ENCODE data around the gene MTERF2.
"Not testable (repeated sequence)": the region's sequence is repeated elsewhere in the genome, so short reads cannot be mapped to it uniquely, and the experiment has no call there.

Gene MTERF2

DNA sequence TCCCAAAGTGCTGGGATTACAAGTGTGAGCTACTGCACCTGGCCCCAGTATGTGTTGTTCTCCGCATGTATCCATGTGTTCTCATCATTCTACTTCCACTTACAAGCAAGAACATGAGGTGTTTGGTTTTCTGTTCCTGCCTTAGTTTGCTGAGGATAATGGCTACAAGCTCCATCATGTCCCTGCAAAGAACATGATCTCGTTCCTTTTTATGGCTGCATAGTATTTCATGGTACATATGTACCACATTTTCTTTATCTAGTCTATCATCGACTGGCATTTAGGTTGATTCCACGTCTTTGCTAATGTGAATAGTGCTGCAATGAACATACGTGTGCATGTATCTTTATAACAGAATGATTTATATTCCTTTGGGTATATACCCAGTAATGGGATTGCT is 9.2 kb upstream of the MTERF2 start:
- DNase-seq (ENCODE audit: low read depth, low spot score); H3K27ac ChIP-seq: not testable (repeated sequence)

DNA sequence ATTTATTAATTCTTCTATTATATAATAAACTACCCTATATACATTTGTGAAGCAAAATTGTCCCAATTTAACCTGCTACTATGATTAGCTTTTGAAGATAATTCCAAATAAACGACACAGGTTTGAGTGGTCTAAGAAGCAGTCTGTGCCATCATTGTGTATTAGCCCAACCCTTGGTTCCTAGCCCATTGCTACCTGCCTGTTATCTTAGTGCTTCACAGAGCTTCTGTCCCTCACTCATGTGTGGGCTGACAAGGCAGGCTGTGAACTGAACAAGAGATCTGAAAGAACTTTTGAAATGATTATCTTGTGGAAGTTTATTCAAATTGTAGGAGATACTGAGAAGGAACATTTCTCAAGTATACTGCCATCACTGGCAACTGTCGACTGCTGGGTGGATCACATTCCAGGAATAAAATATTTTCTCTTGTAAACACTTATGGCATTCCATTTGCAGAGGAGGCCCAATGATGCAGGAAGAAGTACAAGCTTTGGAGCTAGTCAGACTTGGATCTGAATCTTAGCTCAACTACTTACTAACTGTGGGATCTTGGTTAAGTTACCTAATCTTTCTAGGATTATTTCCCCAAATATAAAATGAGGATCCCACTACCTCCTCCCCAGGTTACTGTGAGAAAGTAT is 7.8 kb upstream of the MTERF2 start:
- H3K27ac ChIP-seq: no peak overlapping the region
- no peak for DNase-seq (ENCODE audit: low read depth, low spot score)

DNA sequence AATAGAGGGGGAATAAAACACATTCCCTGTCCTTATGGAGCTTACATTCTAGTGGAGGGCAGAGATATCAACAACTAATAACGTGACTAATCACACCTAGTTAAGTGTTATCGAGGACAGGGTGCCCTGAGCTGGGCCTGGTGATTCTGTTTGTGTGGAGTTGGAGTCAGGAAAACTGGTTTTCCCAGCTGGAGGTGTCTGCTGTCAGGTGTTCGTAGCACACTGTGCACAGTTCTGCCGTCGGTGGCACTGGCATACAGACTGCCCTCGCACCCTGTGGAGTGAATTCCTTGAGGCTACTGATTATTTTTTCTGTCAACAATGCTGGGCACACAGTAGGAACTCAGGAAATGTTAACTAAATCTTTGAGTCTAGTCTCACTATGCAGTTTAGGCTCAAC is 900 bp upstream of the MTERF2 start:
- no peak for DNase-seq (ENCODE audit: low read depth, low spot score)

DNA sequence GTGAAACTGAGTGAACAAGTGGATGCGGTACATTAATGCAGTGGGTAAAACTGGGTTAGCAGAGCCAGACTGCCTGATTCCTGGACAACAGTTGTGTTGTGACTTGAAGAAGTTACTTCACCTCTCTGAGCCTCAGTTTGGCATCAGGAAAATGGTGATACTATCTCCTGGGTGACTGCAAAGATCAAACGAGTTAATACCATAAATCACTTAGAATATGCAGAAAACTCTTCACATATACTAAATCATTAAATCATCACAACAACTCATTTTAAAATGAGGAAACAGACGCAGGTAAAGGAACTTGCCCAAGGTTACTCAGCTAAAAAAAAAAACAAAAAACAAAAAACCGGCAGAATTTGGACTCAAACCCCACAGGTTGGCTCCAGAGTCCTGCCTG is 811 bp downstream of the MTERF2 start:
- H3K27ac ChIP-seq: peak overlapping the region; percentile 40
- DNase-seq (ENCODE audit: low read depth, low spot score): no peak

More for the DNA sequence above, 900 bp upstream of the MTERF2 start:
- no peak overlapping the region for H3K27ac ChIP-seq

DNA sequence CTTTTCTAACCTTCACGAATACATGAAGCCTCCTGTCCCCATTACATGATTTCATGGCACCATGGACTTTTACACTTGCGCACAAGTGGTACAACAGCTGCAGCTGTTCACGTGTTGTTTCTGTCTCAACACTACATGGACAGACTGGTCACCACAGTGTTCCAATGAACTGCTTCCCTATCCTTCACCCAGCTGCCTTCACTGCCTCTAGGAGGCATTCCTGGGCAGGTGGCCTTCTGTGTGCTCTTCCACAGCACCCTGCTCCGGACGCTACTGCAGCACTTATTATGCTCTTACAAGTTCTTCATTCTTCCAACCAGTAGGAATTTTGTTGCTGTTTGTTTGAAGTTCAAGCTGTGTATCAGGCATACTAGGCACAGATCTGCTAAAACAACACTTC is 1.5 kb downstream of the MTERF2 start:
- no peak overlapping the region for H3K27ac ChIP-seq
- DNase-seq (ENCODE audit: low read depth, low spot score): no peak

DNA sequence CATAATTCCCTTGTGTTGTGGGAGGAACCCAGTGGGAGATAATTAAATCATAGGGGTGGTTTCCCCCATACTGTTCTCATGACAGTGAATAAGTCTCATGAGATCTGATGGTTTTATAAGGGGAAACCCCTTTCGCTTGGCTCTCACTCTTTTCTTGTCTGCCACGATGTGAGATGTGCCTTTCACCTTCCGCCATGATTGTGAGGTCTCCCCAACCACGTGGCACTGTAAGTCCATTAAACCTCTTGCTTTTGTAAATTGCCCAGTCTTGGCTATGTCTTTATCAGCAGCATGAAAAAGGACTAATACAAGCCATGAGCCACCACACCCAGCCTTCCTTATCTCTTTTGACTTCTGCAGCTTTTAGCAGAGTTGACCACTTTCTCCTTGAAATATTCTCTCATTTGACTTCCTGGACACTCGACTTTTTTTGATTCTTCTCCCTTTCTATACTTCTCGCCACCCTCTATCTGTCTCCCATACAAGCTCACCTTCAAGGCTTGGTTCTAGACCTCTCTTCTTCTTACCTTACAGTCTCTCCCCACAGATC is 2.3 kb downstream of the MTERF2 start:
- H3K27ac ChIP-seq: no peak overlapping the region
- DNase-seq (ENCODE audit: low read depth, low spot score): no peak

DNA sequence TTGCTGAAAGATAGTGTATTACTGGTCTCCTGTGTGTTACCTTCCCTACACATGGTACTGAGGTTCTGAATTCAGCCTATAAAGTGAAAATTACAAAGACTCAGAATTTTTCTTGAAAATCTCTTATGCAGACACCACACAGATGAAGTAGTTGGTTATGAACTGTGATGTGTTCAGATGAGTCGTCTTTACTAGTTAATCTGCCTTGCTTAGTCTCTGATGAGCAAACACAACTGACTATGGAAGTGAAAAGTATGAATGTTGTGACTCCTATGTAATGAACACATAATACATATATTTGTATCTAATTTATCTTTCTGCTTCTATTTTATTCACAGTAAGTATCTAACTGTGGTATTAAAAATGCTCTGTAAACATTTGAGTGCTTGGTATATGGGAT is 4.7 kb downstream of the MTERF2 start:
- DNase-seq (ENCODE audit: low read depth, low spot score): no peak

DNA sequence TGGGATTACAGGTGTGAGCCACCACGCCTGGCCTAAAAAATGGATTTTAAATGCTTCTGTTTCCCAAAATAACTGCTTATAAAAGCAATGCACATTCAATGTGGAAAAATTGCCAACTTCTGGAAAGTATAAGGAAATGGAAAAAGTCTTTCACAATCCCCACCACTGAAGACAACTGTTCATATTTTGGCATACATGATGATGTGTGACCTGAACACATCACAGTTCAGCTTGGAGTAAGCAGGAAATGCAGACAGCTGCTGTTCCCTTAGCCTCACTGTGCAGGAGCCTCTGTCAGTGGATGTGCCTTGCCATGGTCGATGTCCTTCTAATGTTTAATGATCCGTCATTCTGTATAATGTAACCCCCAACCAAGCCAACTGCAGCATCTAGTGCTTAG is 5.2 kb downstream of the MTERF2 start:
- no peak for DNase-seq (ENCODE audit: low read depth, low spot score)
- no peak overlapping the region for H3K27ac ChIP-seq

More for the DNA sequence above, 4.7 kb downstream of the MTERF2 start:
- H3K27ac ChIP-seq: no peak overlapping the region

DNA sequence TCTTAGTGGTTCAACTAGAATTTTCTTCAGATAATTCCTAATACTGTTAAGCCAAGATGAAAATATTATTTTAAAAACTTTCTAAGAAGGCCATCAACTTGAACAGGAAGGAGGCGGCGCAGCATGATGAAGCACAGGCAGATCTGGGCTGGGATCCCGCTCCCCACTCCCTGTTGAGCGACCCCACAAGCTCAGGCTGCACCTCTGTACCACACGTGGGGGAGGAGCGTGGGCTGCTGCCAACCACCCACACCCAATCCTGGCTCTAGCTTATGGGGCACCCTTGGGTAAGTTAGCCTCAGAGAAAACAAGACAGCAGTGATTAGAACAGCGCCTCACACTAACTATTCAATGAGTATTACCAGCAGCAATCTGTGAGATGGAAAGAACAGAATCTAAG is 6.0 kb downstream of the MTERF2 start:
- no peak for DNase-seq (ENCODE audit: low read depth, low spot score)
- H3K27ac ChIP-seq: no peak overlapping the region

DNA sequence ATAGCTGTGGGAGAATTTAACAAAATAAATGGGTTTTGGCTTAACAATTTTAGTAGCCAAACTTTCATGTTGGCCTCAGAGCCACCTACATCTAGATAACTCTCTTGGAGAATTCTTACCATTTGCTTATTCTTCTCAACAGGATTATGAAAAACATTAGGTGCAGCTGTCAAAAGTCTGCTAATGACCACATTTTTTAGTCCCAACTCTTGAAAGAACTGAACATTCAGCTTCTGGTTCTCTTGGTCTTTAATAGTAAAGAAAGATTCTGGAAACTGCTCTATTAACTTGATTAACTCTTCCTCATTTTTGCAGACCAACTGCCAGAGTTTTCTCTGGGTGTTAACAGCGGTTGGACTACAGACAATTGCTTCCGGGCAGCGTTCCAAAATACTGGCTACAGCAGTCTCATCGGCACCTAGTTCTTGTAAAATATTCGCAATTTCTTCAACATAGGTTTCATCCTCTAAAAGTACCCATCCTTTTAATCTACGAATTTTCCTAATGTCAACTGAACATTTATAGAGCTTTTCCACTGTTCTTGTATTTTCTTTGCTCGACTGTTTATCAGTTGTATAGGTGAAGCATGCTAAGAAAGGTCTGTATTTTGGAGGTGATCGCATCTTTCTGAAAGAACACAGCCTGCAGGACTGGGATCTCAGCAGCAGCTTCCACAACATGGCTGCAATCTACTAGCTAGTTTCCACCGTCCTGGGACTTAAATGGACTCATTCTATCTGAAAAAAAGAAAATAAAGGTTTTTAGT is 8.7 kb downstream of the MTERF2 start:
- no peak for DNase-seq (ENCODE audit: low read depth, low spot score)
- H3K27ac ChIP-seq: no peak overlapping the region

DNA sequence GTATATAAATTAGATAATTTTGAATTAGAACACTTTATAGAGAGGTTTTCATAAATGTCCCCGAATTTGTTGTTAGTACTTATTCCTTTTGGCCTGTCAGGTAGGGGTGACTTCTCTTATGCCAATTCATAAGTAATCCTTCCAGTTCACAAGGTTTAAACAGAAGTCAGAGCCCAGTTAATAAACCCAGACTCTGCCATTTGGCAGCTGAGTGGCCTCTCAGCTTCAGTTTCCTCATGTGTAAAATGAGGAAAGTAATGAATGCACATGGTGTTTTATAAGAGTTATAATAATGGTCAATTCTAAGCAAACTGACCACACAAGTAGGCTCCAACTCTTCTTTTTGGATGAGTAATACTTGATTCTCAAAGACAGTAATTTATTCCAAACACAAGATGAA is 10.3 kb downstream of the MTERF2 start:
- no peak overlapping the region for H3K27ac ChIP-seq
- DNase-seq (ENCODE audit: low read depth, low spot score): no peak

DNA sequence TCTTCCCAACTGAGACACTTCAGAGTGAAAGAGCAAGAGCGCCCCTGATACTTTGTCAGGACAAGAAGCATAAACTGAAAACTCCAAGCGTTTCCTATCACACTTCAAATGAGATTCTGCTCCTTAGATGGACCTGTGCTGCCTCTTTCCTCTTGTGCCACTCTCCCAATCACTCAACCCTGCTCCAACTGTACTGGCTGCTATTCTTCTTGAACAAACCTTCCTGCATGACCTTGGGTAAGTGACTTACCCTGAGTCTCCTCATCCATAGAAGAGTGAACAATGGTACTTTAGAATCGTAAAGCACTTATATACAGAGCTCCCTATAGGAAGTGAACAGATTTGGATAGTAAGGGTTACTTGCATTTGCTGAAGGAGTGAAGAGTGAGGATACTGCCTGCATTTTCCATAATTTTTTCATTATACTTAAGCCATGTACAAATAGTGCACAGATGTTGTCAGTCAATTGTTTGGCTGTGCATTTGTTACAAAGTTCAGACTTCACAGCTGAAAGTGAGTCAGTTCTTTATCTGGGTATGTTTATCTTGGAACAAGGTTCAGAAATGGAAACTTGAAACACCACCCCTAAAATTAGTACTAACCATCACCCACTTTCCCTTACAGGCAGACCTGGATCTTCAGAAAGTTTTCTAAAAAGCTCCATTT is 10.8 kb downstream of the MTERF2 start:
- DNase-seq (ENCODE audit: low read depth, low spot score): no peak
- no peak overlapping the region for H3K27ac ChIP-seq

DNA sequence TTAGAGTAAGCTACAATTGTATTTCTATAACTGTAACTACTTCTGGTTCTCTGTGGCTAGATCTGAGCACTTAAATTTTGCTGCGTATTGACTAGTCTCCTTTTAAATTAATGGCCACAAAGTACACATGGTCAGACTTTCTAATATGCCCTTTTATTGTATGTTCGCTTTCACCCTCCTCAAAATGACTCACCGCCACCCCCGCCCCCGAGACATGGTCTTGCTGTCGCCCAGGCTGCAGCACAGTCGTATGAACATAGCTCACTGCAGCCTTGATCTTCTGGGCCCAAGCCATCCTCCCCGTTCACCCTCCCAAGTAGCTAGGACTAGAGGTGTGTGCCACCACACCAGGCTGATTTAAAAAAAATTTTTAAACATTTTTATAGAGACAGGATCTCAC is 11.8 kb downstream of the MTERF2 start:
- no peak for DNase-seq (ENCODE audit: low read depth, low spot score)
- H3K27ac ChIP-seq: no peak overlapping the region

DNA sequence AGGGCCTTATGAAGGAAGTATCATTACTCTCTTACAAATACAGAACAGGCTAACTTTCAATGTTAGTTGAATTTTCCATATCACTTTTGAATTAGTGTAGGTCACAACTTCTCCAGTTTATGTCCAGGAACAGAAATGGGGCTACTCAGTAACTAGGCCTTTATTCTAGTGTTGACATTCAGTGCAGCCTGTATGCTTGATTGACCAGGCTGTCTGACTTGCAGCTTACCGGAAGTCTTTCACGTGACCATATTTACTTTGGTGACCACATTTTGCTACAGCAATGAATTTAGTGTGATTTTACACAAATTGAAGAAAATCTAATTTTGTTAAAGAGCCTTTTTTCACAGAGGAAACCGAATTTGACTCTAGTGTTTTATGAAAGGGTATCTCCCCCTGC is 12.4 kb downstream of the MTERF2 start:
- DNase-seq (ENCODE audit: low read depth, low spot score): no peak
- H3K27ac ChIP-seq: no peak overlapping the region

DNA sequence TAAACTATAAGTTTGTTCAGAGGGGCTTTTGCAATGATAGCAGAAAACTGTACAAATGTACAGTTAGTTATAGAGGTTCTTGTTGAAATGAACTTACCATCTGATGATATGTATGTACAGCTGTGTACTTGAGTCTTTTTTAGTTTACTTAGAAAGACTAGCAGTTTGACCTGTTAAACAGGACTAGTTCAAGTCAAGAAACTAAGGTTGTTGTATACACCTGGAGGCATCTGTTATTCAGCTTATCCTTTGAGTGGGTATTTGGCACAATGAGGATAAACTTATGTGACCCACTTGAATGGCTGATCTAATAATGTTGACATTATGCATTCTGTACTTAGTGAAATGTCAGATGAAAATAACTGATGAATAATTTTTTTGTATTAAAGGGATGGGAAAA is 13.4 kb downstream of the MTERF2 start:
- H3K27ac ChIP-seq: no peak overlapping the region
- no peak for DNase-seq (ENCODE audit: low read depth, low spot score)

DNA sequence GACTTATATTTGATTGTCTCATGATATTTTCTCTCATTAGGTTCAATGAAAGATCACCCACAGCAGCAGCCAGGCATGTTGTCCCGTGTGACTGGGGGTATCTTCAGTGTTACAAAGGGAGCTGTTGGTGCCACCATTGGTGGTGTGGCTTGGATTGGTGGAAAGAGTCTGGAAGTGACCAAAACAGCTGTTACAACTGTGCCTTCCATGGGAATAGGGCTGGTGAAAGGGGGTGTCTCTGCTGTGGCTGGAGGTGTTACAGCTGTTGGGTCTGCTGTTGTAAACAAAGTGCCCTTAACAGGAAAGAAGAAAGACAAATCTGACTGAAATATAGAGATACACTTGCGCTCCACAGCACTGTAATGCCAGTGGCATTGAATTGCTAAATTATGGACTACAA is 15.9 kb downstream of the MTERF2 start:
- no peak overlapping the region for H3K27ac ChIP-seq
- DNase-seq (ENCODE audit: low read depth, low spot score): no peak

DNA sequence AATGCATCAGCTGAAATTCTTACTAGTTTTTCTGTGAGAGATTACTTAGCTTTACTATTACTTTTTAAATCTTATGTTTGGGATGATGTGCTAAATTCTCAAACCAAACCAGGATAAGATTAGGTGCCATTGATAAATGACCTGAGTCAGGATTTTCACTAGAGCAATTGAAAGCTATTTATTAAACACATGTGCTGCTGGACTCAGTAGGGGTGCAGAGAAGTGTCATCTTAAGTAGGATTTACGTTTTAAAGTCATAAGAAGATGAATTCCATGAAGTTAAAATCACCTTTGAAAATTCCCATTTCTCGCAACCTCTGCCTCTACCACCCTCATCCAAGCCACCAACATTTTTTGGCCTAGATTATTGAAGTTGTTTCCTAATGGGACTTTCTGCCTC is 22.4 kb downstream of the MTERF2 start:
- no peak overlapping the region for H3K27ac ChIP-seq

DNA sequence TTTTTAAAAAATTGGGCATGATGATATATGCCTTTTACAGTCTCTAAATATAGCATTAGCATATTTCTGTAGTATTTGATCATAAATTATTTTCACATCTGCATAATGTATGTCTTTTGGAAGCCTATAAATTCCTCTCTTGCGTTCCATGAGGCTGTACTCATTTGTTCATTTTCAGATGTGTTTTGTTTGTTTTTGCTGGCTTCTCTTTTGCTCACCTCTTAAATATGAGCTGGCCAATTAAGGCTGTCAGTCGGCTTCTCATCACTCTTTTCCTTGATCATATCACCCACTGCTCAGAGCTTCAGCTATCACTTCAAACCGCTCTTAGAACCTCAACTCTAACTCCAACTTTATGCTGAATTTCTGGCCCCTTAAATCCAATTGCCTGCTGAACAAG is 24.7 kb downstream of the MTERF2 start:
- DNase-seq (ENCODE audit: low read depth, low spot score): no peak
- no peak overlapping the region for H3K27ac ChIP-seq

More for the DNA sequence above, 22.4 kb downstream of the MTERF2 start:
- no peak for DNase-seq (ENCODE audit: low read depth, low spot score)

DNA sequence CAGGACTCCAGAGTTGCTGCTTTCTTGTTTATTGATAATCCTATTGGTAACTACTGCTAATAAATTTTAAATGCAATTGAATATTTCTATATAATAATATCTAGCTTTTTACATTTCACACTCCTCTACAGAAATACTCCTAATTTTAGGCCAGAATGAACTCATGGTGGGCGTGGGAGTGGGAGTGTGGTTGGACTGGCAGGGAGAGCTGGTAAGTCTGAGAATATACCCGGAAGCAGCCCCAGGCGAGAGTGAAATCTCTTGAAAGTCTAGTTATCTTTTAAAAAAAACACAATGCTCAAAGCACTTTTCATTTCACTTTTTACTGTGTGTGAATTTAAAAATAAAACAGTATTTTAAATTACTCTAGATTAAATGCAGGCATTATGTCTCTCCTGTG is 26.5 kb downstream of the MTERF2 start:
- H3K27ac ChIP-seq: no peak overlapping the region
- DNase-seq (ENCODE audit: low read depth, low spot score): no peak

DNA sequence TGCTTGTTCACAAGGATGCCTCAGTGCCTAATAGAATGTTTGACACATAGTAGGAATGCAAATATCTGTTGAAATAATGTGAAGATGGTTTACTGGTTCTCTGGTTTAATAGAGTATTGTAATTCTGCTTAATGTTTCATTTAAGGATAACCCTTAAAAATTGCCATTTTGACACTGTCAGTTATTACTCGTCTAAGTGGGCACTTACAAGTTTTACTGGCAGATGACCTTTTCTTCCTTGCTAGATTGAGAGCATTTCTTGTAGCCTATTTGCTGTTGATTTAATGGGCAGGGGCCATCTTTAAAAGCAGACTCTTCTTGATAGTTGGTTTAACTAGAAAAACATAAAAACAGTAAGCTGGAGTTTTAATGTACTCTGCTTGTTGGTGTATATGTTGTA is 29.4 kb downstream of the MTERF2 start:
- DNase-seq (ENCODE audit: low read depth, low spot score): no peak
- H3K27ac ChIP-seq: no peak overlapping the region

DNA sequence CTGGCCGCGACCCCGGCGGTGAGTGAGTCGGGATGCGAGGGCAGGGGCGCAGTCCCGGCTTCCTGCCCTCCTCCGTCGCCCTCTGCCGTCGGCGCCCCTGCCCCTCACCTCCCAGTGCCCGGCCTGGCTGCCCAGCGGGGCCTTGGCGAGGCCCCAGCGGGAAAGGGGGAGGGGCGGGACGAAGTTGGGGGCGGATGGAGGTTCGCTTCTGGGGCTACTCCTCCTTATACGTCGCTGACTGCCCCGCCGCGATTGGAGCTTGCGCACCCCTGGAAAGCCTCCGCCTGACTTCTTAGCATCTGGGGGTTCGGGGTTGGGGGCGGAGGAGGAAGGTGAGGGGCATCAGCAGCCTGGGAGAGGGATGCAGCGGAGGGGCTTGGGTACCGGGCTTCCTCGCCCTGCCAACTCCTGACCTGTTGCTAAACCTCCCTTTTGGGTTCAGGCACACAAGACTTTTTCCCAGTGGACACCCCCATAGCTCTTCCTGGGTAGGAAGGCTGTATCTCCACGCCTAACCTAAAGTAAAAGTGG is 30.8 kb downstream of the MTERF2 start:
- no peak for DNase-seq (ENCODE audit: low read depth, low spot score)
- H3K27ac ChIP-seq: peak overlapping the region; percentile 64
